Measurements from ENCODE around the gene LYSMD2.

The LYSMD2 gene

GRCh38 chr15:51751697-51752683 is 14.5 kb upstream of the LYSMD2 start:
- DNase-seq (ENCODE audit: low spot score): peak; percentile 61

GRCh38 chr15:51750792-51751696 is 13.6 kb upstream of the LYSMD2 start, which contains the start of gene TMOD2:
Gene TMOD2 (plus strand): TSS chr15:51751597. CDS start chr15:51766442, 14,845 bp downstream.
- DNase-seq (ENCODE audit: low spot score): peak; percentile 77

- DNase-seq (ENCODE audit: low spot score): no peak
These were observed 12.7 kb upstream of the LYSMD2 start for GRCh38 chr15:51750186-51750585.

- no peak for DNase-seq (ENCODE audit: low spot score)
These were observed 11.9 kb upstream of the LYSMD2 start for GRCh38 chr15:51749307-51749706.

GRCh38 chr15:51739061-51739712 is 1.7 kb upstream of the LYSMD2 start:
- no peak for DNase-seq (ENCODE audit: low spot score)

- no peak for DNase-seq (ENCODE audit: low spot score)
These were observed 1.1 kb upstream of the LYSMD2 start for GRCh38 chr15:51738553-51738952.

GRCh38 chr15:51736751-51737521 is 519 bp downstream of the LYSMD2 start:
- peak; percentile 47 for DNase-seq (ENCODE audit: low spot score)

GRCh38 chr15:51736069-51736468 is 1.4 kb downstream of the LYSMD2 start:
- no peak for DNase-seq (ENCODE audit: low spot score)

GRCh38 chr15:51735228-51736010 is 2.0 kb downstream of the LYSMD2 start:
- peak; percentile 44 for DNase-seq (ENCODE audit: low spot score)

GRCh38 chr15:51732646-51733045 is 4.8 kb downstream of the LYSMD2 start:
- no peak for DNase-seq (ENCODE audit: low spot score)

- peak; percentile 69 for DNase-seq (ENCODE audit: low spot score)
These were observed 5.7 kb downstream of the LYSMD2 start for GRCh38 chr15:51731549-51732267.

- DNase-seq (ENCODE audit: low spot score): no peak
These were observed 10.1 kb downstream of the LYSMD2 start for GRCh38 chr15:51727141-51727897.

GRCh38 chr15:51726302-51727073 is 11.0 kb downstream of the LYSMD2 start:
- DNase-seq (ENCODE audit: low spot score): peak; percentile 13

- peak; percentile 35 for DNase-seq (ENCODE audit: low spot score)
These were observed 12.8 kb downstream of the LYSMD2 start for GRCh38 chr15:51724673-51725072.

GRCh38 chr15:51724199-51724598 is 13.3 kb downstream of the LYSMD2 start:
- no peak for DNase-seq (ENCODE audit: low spot score)

- DNase-seq (ENCODE audit: low spot score): peak; percentile 13
These were observed 16.1 kb downstream of the LYSMD2 start for GRCh38 chr15:51721199-51721960.
